Caco-2 (cell line): ENCODE measurements around the gene ZBTB11. TPM values are rescaled to one million over a fixed set of nuclear protein-coding genes. Genes with fewer than 3 reads are reported as not detected.
A peak's percentile ranks its signal among the peaks of the same experiment; 100 is the strongest.

Source experiments
- Bru-seq: library from RNA; stranded (reverse); fragments of 400-500 nt; gene quantifications from one replicate; lab custom pipeline; 2021; lab: Mats Ljungman, UMichigan
- BruChase-seq, 2 experiments: library from RNA; stranded (reverse); fragments of 400-500 nt; gene quantifications; one replicate each; lab custom pipeline; 2021; lab: Mats Ljungman, UMichigan
- BruUV-seq: library from RNA; stranded (reverse); fragments of 400-500 nt; replicated peaks from 2 replicates; lab custom pipeline; 2021; lab: Mats Ljungman, UMichigan
- CTCF ChIA-PET: fragments of 300-600 bp; sonication (Branson Sonifier 250); formaldehyde crosslinking; loops from one replicate; lab custom pipeline; 2022; ENCODE audit warnings: antibody characterized with exemption; lab: Charles Lee
- POLR2A ChIA-PET: fragments of 300-600 bp; sonication (Branson Sonifier 250); formaldehyde crosslinking; loops from one replicate; lab custom pipeline; 2022; ENCODE audit warnings: antibody characterized with exemption; lab: Charles Lee
- DNase-seq, 2 experiments: peaks; one replicate each; pipeline versions ENCODE4 v3.0.0 to v3.0.0-alpha.2; 2020 to 2022
- H3K27me3 ChIP-seq: replicated peaks from 2 replicates; pipeline ENCODE4 v1.6.0; 2011; ENCODE audit warnings: low read length; ENCODE audit not compliant: control insufficient read depth, insufficient read depth
- H3K36me3 ChIP-seq: 2 replicates; pipeline ENCODE4 v1.5.1; 2011; ENCODE audit warnings: low read length; ENCODE audit not compliant: control insufficient read depth, insufficient read depth
- H3K4me1 ChIP-seq: fragments of 250-450 bp; sonication (Bioruptor Pico); 2 replicates; pipeline ENCODE4 v1.5.1; 2020; ENCODE audit warnings: mild to moderate bottlenecking
- H3K4me3 ChIP-seq: 2 replicates; pipeline ENCODE4 v1.5.1; 2011; ENCODE audit warnings: low read depth, mild to moderate bottlenecking, control low read depth, low read length
- H3K9me3 ChIP-seq: fragments of 250-450 bp; sonication (Bioruptor Pico); 2 replicates; pipeline ENCODE4 v1.5.1; 2020; ENCODE audit warnings: mild to moderate bottlenecking, moderate library complexity
- H3K27ac Mint-ChIP-seq: one replicate; pipeline ENCODE4 v1.8.0; 2022; ENCODE audit warnings: mixed read lengths; ENCODE audit not compliant: unreplicated experiment
- H3K27me3 Mint-ChIP-seq: one replicate; pipeline ENCODE4 v1.8.0; 2022; ENCODE audit warnings: mixed read lengths; ENCODE audit not compliant: insufficient read depth, unreplicated experiment
- H3K36me3 Mint-ChIP-seq: one replicate; pipeline ENCODE4 v1.8.0; 2022; ENCODE audit warnings: mild to moderate bottlenecking, mixed read lengths; ENCODE audit not compliant: insufficient read depth, unreplicated experiment
- H3K4me1 Mint-ChIP-seq: one replicate; pipeline ENCODE4 v1.8.0; 2022; ENCODE audit warnings: low read depth, mixed read lengths; ENCODE audit not compliant: unreplicated experiment
- H3K4me3 Mint-ChIP-seq: one replicate; pipeline ENCODE4 v1.8.0; 2022; ENCODE audit warnings: mild to moderate bottlenecking, moderate library complexity, mixed read lengths; ENCODE audit not compliant: unreplicated experiment
- H3K9me3 Mint-ChIP-seq: one replicate; pipeline ENCODE4 v1.8.0; 2022; ENCODE audit warnings: mixed read lengths; ENCODE audit not compliant: unreplicated experiment
- intact Hi-C: fragments of 100-400 bp; cut with micrococcal nuclease; formaldehyde crosslinking; loops from one replicate; pipeline ENCODE4 v1.10.0; 2022; ENCODE audit not compliant: unreplicated experiment
- long read RNA-seq: library from polyadenylated mRNA; stranded (forward); transcript quantifications from one replicate; pipeline ENCODE4 v2.0.0, GENCODE V29; 2022
- total RNA-seq: library from RNA; stranded (reverse); gene quantifications from 2 replicates; pipeline ENCODE4 v1.2.3, GENCODE V29; 2022
- TF ChIP-seq, protein P1 (sequence below), 2 experiments: fragments of 200-600 bp in 1 of 2; IDR thresholded peaks; 1 replicate in 1 of 2; 2 replicates in 1 of 2; pipeline versions ENCODE4 v1.5.1 to v1.8.0; 2011 to 2022; ENCODE audit warnings: antibody characterized with exemption in 1 of 2, control low read depth in 1 of 2, inconsistent platforms in 1 of 2, low read depth in 1 of 2, low read length in 1 of 2, mild to moderate bottlenecking in 1 of 2, moderate library complexity in 1 of 2; ENCODE audit not compliant: insufficient read depth in 1 of 2, severe bottlenecking in 1 of 2, unreplicated experiment in 1 of 2

The ZBTB11 gene, protein sequence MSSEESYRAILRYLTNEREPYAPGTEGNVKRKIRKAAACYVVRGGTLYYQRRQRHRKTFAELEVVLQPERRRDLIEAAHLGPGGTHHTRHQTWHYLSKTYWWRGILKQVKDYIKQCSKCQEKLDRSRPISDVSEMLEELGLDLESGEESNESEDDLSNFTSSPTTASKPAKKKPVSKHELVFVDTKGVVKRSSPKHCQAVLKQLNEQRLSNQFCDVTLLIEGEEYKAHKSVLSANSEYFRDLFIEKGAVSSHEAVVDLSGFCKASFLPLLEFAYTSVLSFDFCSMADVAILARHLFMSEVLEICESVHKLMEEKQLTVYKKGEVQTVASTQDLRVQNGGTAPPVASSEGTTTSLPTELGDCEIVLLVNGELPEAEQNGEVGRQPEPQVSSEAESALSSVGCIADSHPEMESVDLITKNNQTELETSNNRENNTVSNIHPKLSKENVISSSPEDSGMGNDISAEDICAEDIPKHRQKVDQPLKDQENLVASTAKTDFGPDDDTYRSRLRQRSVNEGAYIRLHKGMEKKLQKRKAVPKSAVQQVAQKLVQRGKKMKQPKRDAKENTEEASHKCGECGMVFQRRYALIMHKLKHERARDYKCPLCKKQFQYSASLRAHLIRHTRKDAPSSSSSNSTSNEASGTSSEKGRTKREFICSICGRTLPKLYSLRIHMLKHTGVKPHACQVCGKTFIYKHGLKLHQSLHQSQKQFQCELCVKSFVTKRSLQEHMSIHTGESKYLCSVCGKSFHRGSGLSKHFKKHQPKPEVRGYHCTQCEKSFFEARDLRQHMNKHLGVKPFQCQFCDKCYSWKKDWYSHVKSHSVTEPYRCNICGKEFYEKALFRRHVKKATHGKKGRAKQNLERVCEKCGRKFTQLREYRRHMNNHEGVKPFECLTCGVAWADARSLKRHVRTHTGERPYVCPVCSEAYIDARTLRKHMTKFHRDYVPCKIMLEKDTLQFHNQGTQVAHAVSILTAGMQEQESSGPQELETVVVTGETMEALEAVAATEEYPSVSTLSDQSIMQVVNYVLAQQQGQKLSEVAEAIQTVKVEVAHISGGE
- total RNA-seq, result 16.4 and 18.0 TPM in 2 replicates
- Bru-seq, nascent RNA, result percentile 84 among the genes with signal in this experiment
- percentile 92 among the genes with signal in this experiment for BruChase-seq, experiment 1, labeled RNA remaining after a 2-hour chase
- BruChase-seq, experiment 2, labeled RNA remaining after a 6-hour chase, result percentile 74 among the genes with signal in this experiment
- long read RNA-seq, full-length matches to known transcripts, result 8 of 10 reads
- long read RNA-seq, partial matches to known transcripts, result 1 of 10 reads
- long read RNA-seq, other reads (novel, unspliced or antisense), result 1 of 10 reads

DNA sequence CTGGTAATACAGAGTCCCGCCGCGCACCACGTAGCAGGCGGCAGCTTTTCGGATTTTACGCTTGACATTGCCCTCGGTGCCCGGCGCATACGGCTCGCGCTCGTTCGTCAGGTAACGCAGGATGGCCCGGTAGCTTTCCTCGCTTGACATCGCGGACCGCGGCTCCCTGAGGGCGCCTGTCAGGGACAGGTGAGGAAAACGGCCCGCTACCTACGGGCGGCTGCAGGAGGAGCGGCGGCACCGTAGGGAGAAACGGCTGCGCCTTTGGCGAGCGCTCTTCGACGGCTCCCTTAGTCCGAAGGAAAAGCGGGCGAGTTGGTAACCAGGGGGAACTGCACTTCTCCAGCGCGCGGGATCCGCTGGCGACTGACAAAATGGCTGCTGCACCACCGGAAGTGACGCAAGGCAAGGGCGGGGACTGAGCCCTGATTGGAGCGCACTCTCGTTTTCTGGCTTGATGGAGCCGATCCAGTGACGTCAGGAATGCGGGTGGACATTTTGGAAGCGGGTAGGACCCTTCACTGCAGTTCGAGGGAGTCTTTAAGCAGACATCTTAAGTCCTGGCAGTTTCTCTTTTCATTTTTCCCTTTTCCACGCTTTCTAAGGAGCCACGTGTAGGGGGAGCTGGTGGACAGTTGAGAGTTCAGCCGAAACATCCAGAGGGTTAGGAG lies at the start of gene ZBTB11:
Gene ZBTB11, minus strand, starts transcription at position 368 of the 671 bp plus-strand sequence. Its CDS starts 218 bp downstream, at position 150.
- BruUV-seq, result no TSS peak

DNA sequence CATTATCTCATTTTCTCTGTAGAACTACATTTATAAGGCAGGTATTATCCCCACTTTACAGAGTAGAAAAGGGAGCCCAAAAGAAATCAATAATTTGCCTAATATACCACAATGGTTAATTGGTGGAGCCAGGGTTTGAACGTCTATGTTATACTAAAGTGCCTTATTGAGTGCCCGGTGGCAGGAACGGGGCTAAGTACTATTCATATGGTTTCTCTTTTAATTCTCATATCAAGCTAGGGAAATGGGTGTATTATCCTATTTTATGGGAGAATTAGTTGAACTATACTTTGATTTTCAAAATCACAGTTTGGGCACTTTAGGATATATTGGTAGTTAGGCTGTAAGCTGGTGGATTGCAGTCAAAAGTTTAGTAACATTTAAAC lies 49.0 kb upstream of the ZBTB11 start:
- no peaks in the 10 kb centered on the region for H3K4me1 Mint-ChIP-seq
- TSS peak; percentile 24 for BruUV-seq
- ChIA-PET POLR2A (no interaction called here), CTCF (no interaction called here)
- peak overlapping the region; percentile 96 for H3K4me3 Mint-ChIP-seq
- H3K9me3 ChIP-seq, result no peaks in the 10 kb centered on the region
- H3K36me3 Mint-ChIP-seq, result no peaks in the 10 kb centered on the region
- no peaks in the 10 kb centered on the region for H3K36me3 ChIP-seq
- no peaks in the 10 kb centered on the region for H3K27me3 Mint-ChIP-seq
- TF ChIP-seq, protein P1, sequence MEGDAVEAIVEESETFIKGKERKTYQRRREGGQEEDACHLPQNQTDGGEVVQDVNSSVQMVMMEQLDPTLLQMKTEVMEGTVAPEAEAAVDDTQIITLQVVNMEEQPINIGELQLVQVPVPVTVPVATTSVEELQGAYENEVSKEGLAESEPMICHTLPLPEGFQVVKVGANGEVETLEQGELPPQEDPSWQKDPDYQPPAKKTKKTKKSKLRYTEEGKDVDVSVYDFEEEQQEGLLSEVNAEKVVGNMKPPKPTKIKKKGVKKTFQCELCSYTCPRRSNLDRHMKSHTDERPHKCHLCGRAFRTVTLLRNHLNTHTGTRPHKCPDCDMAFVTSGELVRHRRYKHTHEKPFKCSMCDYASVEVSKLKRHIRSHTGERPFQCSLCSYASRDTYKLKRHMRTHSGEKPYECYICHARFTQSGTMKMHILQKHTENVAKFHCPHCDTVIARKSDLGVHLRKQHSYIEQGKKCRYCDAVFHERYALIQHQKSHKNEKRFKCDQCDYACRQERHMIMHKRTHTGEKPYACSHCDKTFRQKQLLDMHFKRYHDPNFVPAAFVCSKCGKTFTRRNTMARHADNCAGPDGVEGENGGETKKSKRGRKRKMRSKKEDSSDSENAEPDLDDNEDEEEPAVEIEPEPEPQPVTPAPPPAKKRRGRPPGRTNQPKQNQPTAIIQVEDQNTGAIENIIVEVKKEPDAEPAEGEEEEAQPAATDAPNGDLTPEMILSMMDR (IDR thresholded peaks at IDR 0.05; ENCODE audit: insufficient read depth in 1 of 2, low read depth in 1 of 2, low read length in 1 of 2, severe bottlenecking in 1 of 2, unreplicated experiment in 1 of 2), result no peak
- no peak overlapping the region; the same call in 1 of the 2 replicates for H3K4me3 ChIP-seq
- no peak for DNase-seq
- H3K9me3 Mint-ChIP-seq, result no peaks in the 10 kb centered on the region
- intact Hi-C loops, result loop anchor here (2.0 kb wide), 1 partner anchor 39 kb away; the partner anchor contains the start of gene RPL24
- no peaks in the 10 kb centered on the region for H3K27me3 ChIP-seq
- no peaks in the 10 kb centered on the region for H3K4me1 ChIP-seq
- no peak overlapping the region for H3K27ac Mint-ChIP-seq

More for the DNA sequence above, at the start of gene ZBTB11:
- peaks cover 5% of the 10 kb centered on the region; the same call in 1 of the 2 replicates for H3K36me3 ChIP-seq
- Mint-ChIP-seq H3K27me3 (no peaks in the 10 kb centered on the region), H3K9me3 (no peaks in the 10 kb centered on the region), H3K4me1 (peaks cover 7% of the 10 kb centered on the region), H3K36me3 (peaks cover 45% of the 10 kb centered on the region), H3K27ac (peak within 1 kb of the TSS; percentile 95), H3K4me3 (peak within 1 kb of the TSS; percentile 81)
- H3K4me3 ChIP-seq, result peak within 1 kb of the TSS; percentile 99
- ChIA-PET POLR2A (interaction anchor here (0.6 to 2.8 kb wide), 6 partner anchors 8 to 182 kb away, joined by 3 to 20 read pairs (median 6); partner anchors contain the start of genes CEP97, PCNP and RPL24), CTCF (interaction anchor here (0.6 to 1.6 kb wide), 8 partner anchors 8 to 103 kb away, joined by 3 to 6 read pairs (median 4); partner anchors contain the start of genes CEP97, NXPE3, PCNP and RPL24)
- intact Hi-C loops, result loop anchor here (1.0 kb wide), 2 partner anchors 9 to 103 kb away; partner anchors contain the start of genes PCNP and RPL24
- peak; percentile 98 to 99 for DNase-seq
- peaks cover 7% of the 10 kb centered on the region; the same call in 1 of the 2 replicates for H3K4me1 ChIP-seq
- no peaks in the 10 kb centered on the region for H3K27me3 ChIP-seq
- TF ChIP-seq, protein P1 (IDR thresholded peaks at IDR 0.05; ENCODE audit: insufficient read depth in 1 of 2, low read depth in 1 of 2, low read length in 1 of 2, severe bottlenecking in 1 of 2, unreplicated experiment in 1 of 2), result peak; percentile 48 to 70
- H3K9me3 ChIP-seq, result no peaks in the 10 kb centered on the region
